Measurements from ENCODE around the gene KLHDC3.

DNA sequence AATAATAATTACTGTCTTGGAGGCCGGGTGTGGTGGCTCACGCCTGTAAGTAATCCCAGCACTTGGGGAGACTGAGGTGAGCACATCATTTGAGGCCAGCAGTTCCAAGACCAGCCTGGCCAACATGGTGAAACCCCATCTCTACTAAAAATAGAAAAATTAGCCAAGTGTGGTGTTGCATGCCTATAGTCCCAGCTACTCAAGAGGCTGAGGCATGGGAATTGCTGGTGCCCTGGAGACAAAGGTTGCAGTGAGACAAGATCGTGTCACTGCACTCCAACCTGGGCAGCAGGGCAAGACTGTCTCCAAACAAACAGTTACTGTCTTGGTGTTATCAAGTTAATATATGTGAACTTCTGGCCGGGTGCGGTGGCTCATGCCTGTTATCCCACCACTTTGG is 12.3 kb downstream of the KLHDC3 start:
- TF ChIP-seq, protein P1, sequence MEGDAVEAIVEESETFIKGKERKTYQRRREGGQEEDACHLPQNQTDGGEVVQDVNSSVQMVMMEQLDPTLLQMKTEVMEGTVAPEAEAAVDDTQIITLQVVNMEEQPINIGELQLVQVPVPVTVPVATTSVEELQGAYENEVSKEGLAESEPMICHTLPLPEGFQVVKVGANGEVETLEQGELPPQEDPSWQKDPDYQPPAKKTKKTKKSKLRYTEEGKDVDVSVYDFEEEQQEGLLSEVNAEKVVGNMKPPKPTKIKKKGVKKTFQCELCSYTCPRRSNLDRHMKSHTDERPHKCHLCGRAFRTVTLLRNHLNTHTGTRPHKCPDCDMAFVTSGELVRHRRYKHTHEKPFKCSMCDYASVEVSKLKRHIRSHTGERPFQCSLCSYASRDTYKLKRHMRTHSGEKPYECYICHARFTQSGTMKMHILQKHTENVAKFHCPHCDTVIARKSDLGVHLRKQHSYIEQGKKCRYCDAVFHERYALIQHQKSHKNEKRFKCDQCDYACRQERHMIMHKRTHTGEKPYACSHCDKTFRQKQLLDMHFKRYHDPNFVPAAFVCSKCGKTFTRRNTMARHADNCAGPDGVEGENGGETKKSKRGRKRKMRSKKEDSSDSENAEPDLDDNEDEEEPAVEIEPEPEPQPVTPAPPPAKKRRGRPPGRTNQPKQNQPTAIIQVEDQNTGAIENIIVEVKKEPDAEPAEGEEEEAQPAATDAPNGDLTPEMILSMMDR (IDR thresholded peaks at IDR 0.05; ENCODE audit: extremely low read depth in 1 of 2, insufficient read depth in 1 of 2, low read depth in 1 of 2, low read length in 2 of 2): no peak
- TF ChIP-seq POLR2A (IDR thresholded peaks at IDR 0.05; ENCODE audit: low read depth, low read length): no peak
